ENCODE data around the gene FAM114A2.
A peak's percentile ranks its signal among the peaks of the same experiment; 100 is the strongest.

FAM114A2 gene

DNA sequence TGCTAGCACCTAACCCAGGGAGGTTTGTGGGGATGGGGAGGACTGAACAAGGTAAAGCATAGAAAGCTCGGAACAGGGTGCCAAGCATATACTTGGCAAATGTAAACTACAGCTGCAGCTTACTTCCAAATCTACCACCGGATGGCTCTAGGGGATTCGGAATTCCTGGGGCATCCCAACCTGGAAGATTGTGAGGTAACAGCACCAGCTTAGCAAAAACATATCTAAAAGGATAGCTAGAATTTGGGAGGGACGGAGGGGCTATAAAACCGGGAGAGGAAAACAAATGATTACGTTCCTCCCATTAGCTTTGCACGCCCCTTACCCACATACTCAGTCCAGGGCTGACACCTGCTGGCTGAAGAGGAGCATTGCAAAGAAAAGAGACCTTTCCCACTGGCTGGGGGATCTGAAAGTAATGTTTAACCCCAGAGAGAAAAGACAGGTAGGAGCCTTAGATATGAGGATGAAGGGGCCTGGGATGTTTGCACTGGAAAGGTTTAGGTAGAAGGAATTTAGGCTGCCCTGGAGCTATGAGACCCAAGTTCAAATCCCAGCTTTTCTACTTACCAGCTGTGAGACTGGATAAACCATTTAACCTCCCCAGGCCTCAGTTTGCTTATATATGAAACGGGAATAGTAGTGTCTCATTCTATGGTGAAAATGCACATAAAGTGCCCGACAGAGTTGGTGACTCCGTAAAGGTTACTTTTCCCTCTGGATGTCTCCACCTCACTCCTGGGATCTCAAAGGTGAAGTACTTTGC, 73.6 kb downstream of the FAM114A2 start:
- H3K4me3 ChIP-seq: peak overlapping the region; percentile 47
- DNase-seq (ENCODE audit: low spot score): no peak
- TF ChIP-seq, protein P1, sequence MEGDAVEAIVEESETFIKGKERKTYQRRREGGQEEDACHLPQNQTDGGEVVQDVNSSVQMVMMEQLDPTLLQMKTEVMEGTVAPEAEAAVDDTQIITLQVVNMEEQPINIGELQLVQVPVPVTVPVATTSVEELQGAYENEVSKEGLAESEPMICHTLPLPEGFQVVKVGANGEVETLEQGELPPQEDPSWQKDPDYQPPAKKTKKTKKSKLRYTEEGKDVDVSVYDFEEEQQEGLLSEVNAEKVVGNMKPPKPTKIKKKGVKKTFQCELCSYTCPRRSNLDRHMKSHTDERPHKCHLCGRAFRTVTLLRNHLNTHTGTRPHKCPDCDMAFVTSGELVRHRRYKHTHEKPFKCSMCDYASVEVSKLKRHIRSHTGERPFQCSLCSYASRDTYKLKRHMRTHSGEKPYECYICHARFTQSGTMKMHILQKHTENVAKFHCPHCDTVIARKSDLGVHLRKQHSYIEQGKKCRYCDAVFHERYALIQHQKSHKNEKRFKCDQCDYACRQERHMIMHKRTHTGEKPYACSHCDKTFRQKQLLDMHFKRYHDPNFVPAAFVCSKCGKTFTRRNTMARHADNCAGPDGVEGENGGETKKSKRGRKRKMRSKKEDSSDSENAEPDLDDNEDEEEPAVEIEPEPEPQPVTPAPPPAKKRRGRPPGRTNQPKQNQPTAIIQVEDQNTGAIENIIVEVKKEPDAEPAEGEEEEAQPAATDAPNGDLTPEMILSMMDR (IDR thresholded peaks at IDR 0.05): peak; percentile 57
- H3K27ac ChIP-seq: no peak overlapping the region

DNA sequence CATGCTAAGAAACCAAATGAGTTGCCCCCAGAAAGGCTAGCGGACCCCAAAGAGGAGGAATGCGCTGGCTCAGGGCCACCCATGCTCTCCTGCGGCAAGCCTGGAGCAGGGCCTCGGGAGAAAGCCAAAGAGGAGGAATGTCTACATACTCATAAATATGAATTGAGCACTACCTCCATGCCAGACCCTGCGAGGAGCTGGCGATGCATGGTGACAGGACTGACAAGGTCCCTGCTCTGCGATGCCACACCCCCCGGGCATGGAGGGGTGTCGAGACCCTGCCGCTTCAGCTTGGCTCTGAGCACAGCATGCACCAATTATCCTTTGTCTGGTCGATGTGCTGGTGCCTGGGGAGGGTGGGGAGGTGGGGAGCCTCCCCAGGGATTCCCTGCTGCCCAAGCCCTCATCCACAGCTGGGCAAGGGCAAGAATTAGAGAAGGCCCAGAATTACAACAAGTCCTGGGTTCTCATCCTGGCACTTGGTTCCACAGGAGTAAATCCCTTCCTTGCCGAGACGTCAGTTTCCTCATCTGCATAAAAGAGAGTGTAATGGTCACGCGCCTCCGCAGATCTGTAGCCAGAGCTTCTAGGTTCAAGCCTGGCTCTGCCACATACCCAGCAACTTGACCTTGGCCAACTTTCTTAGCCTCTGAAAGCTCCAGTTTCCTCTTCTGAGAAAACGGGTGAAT, 74.4 kb downstream of the FAM114A2 start:
- no peak for DNase-seq (ENCODE audit: low spot score)
- no peak overlapping the region for H3K4me3 ChIP-seq
- no peak overlapping the region for H3K27ac ChIP-seq
- TF ChIP-seq, protein P1 (IDR thresholded peaks at IDR 0.05): no peak

DNA sequence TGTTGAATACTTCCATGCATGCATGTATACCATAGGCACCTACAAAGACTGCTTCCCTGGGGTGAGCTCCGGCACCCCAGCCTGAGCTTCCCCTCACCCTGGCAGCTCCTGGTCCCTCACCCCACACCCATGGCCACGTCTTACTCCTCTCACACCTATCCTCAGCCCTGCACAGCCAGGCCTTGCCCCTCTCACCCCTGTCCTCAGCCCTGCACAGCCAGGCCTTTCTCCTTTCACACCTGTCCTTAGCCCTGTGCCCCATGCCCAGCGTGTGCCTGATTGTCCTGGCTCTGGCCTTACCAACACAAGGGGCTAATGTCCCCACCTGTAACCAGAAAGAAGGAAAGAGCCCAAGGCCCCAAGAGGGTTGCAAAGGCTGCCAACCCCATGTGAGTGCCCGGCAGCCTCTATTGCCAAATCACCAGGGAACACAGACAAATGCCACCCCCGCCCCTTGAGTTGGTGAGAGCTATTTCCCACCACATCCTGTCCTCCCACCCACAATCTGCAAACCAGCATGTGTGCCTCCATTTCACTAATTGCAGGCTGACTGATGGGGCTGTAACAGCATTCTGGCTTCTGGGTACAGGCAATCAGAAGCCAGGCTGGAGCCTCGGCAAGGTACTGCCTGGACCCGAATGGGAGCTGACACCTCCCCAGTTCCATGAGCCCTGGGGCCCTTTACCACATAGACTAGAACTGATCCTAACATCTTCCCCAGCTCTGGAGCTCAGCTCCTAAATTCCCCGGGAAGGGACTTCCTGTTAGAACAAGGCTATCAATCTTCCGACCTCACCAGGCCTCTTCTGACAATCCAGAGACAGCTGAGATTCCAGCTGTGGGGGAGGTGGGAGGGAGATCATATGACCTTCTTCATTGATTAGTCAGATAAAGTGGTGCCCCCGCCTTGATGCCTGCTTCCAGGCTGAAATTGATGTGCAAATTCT, 78.2 kb downstream of the FAM114A2 start:
- H3K27ac ChIP-seq: no peak overlapping the region
- no peak overlapping the region for H3K4me3 ChIP-seq
- TF ChIP-seq, protein P1 (IDR thresholded peaks at IDR 0.05): no peak
- DNase-seq (ENCODE audit: low spot score): no peak

DNA sequence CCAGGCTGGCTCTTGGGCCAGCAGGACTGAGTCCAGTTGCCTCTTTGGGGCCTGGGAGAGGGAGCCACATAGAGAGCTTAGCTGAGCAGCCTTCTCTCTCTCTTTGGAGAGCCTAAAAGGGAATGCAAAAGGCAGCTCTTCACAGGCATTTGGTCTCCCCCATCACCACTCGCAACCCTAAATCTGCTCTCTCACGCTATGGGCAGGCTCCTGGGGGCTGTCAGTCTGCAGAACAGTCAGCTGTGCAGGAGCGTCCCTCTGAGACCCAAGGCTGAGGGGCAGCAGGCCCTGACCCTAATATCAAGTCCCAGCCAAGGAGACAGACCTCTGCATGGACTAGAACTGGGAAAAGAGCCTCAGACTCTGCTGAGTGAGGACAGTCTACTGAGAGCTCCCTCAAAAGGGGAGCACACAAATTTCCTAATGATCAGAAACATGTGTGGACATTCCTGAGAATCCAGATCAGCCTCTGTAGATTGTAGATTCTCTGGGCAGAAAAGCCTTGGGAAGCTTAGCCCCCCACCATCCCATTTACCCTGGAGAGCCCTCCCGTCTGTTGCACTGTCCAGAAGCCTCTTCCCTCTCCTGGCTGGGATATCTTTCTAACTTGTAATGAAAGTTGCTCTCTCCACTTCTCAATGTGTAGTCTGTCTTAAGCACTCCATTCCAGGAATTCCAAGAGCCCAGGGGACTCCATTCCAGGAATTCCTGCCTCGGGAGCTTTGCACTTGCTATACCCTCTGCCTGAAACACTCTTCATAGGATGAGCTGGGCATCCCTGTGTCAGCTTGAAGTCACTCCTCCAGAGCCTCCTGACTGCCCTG, 79.4 kb downstream of the FAM114A2 start:
- H3K27ac ChIP-seq: no peak overlapping the region
- no peak for DNase-seq (ENCODE audit: low spot score)
- no peak overlapping the region for H3K4me3 ChIP-seq
- TF ChIP-seq, protein P1 (IDR thresholded peaks at IDR 0.05): no peak

DNA sequence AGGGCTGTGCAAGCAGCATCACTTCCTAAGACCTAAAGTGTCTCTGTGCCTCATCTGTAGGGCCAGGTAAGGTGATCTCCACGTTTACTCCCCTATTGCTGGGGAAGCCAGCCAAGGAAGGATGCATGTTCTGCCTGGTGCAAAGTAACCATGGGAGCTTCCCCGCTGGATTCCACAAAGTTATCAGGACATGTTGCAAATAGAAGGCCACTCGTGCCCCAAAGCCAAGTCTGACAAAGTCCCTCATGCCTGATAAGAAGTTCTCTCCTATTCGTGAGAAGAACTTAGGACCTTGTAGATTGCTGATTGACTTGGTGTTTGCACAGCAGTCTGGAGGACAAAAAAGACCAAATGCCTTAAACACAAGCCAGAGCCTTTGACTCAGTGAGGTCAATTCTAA, 81.5 kb downstream of the FAM114A2 start:
- Histone ChIP-seq H3K4me3 (no peak overlapping the region), H3K27ac (no peak overlapping the region)
- no peak for DNase-seq (ENCODE audit: low spot score)
- TF ChIP-seq, protein P1 (IDR thresholded peaks at IDR 0.05): no peak

DNA sequence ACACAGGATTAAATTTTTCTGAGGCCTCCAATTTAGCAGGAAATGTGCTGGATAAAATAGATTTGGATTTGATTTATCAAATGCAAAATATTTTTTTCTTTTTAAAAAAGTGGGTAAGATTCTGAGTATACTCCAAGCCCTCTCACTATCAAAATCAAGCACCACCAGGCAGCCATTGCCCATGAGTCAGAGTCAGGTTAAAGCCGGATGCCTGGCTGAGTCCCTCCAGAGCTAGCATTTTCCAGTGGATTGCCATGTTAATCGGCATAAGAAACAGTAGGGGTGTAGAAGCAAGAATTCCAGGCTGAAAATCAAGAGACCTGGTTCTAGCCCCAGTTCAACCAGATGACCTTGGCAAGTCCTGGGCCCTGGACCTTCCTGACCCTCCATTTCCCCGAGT, 85.3 kb downstream of the FAM114A2 start:
- DNase-seq (ENCODE audit: low spot score): no peak
- TF ChIP-seq, protein P1 (IDR thresholded peaks at IDR 0.05): no peak
- Histone ChIP-seq H3K4me3 (no peak overlapping the region), H3K27ac (peak overlapping the region in 1 of 2 donors; percentile 63)

Data from coronary artery (tissue), 2 donors.